HL-60 (cell line): ENCODE data around the gene OR51E2.

Source experiments
- GABPA ChIP-seq: IDR thresholded peaks from 2 replicates; pipeline ENCODE4 v1.6.1; 2012; ENCODE audit warnings: low read depth
- POLR2AphosphoS5 ChIP-seq: IDR thresholded peaks from 2 replicates; pipeline ENCODE4 v1.6.1; 2012; ENCODE audit warnings: low read depth
- TF ChIP-seq, protein P1 (sequence below): IDR thresholded peaks from one replicate; pipeline ENCODE4 v1.5.1; 2011; ENCODE audit warnings: low read length, control low read depth, inconsistent platforms; ENCODE audit not compliant: insufficient read depth

DNA sequence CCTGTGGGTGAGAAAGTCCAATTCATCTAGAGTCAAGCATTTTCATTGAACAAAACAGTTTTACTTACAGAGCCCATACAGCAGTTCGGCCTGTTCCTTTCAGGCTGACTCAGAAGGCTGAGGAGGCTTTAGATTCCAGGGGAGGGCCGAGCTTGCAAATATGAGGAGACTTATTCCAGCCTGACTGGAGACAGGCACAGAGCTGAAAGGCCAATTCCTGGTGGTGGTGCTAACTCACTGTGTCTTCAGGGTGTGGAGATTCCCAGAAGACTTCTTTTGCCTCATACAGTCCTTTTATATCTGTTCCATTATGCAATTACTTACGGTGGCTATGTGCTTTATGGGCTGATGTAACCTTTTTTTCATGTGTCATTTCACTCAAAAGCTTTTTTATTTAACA, at the start of gene OR51E2:
- TF ChIP-seq, protein P1, sequence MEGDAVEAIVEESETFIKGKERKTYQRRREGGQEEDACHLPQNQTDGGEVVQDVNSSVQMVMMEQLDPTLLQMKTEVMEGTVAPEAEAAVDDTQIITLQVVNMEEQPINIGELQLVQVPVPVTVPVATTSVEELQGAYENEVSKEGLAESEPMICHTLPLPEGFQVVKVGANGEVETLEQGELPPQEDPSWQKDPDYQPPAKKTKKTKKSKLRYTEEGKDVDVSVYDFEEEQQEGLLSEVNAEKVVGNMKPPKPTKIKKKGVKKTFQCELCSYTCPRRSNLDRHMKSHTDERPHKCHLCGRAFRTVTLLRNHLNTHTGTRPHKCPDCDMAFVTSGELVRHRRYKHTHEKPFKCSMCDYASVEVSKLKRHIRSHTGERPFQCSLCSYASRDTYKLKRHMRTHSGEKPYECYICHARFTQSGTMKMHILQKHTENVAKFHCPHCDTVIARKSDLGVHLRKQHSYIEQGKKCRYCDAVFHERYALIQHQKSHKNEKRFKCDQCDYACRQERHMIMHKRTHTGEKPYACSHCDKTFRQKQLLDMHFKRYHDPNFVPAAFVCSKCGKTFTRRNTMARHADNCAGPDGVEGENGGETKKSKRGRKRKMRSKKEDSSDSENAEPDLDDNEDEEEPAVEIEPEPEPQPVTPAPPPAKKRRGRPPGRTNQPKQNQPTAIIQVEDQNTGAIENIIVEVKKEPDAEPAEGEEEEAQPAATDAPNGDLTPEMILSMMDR = no peak
- TF ChIP-seq GABPA = no peak
- TF ChIP-seq POLR2AphosphoS5 = no peak
